Measurements from ENCODE around the gene ADAMTSL1. TPM values are rescaled to one million over a fixed set of nuclear protein-coding genes. Genes with fewer than 3 reads are reported as not detected.

The ADAMTSL1 gene
- total and polyA plus RNA-seq, 2 of the 8 experiments (the other 6 are each of a cell fraction or from before 2014, with no cell fraction given), result 0.84 to 1.1 TPM

DNA sequence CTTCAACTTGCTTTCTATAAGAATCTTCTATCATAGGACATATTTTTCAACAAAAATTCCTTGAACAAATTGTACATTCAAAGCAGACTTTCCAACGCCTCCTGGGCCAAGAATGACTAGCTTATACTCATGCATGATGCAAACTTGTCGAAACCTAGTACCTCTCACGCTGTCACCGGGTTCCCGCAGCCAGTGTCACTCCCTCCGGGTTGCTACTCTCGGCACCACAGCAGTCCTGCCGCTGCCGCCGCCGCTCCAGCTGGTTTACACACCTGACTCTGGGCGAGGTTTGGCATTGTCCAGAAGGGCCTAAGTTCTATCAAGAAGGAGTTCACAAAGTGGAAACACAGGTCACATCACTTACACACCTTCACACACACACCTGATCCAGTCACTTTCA, 244.4 kb downstream of the ADAMTSL1 start:
- H3K23me2 ChIP-seq (ENCODE audit: low read depth, low read length), result no peaks in the 10 kb centered on the region
- no peaks in the 10 kb centered on the region for H3K79me1 ChIP-seq (ENCODE audit: low read depth, low read length)
- H3K27ac ChIP-seq (ENCODE audit: low read depth, low read length), result no peak overlapping the region
- H4K91ac ChIP-seq (replicated peaks; ENCODE audit: insufficient read length, low read length), result no peak overlapping the region
- H3K9me3 ChIP-seq (ENCODE audit: insufficient read depth in 2 of 2, low read depth in 1 of 2, low read length in 1 of 2), result no peaks in the 10 kb centered on the region
- H3K9ac ChIP-seq (replicated peaks in 1 of 4; ENCODE audit: extremely low read depth in 1 of 4, low read depth in 3 of 4, low read length in 3 of 4), result no peak overlapping the region; a peak in 1 of 7 replicates
- H2BK12ac ChIP-seq (ENCODE audit: low read depth, low read length), result no peak overlapping the region
- no peak overlapping the region for H2BK5ac ChIP-seq (ENCODE audit: low read depth, low read length)
- H3K18ac ChIP-seq (ENCODE audit: extremely low read depth, low read length), result no peak overlapping the region
- no peak overlapping the region for H3K4ac ChIP-seq (replicated peaks; ENCODE audit: insufficient read length, low read depth, low read length)
- H2BK120ac ChIP-seq (replicated peaks; ENCODE audit: low read depth, low read length), result no peak overlapping the region
- H3K4me1 ChIP-seq (replicated peaks in 1 of 4; ENCODE audit: control insufficient read depth in 3 of 4, insufficient read depth in 4 of 4, low read length in 3 of 4), result no peaks in the 10 kb centered on the region
- ChIA-PET POLR2A (ENCODE audit: partially characterized antibody) (no interaction called here), CTCF (ENCODE audit: partially characterized antibody) (interaction anchor here (1.2 to 2.1 kb wide), 3 partner anchors 13 to 463 kb away, joined by 3 to 9 read pairs (median 3); no protein-coding TSS in a partner anchor)
- H3K14ac ChIP-seq (ENCODE audit: insufficient read length), result no peak overlapping the region
- H2AFZ ChIP-seq (ENCODE audit: low read length), result no peak overlapping the region
- H2BK20ac ChIP-seq (ENCODE audit: low read length), result no peak overlapping the region
- DNase-seq (ENCODE audit: low read depth in 1 of 2, low spot score in 2 of 2) (no peak), FAIRE-seq (no peak)
- H3K4me2 ChIP-seq (ENCODE audit: insufficient read depth in 1 of 2, low read depth in 2 of 2, low read length in 2 of 2), result no peak overlapping the region
- no peak overlapping the region for H3K23ac ChIP-seq (ENCODE audit: insufficient read length)
- no peaks in the 10 kb centered on the region for H3K27me3 ChIP-seq (replicated peaks in 1 of 4; ENCODE audit: control insufficient read depth in 3 of 4, extremely low read depth in 1 of 4, insufficient read depth in 3 of 4, low read length in 3 of 4)
- H4K20me1 ChIP-seq (replicated peaks in 1 of 2; ENCODE audit: control insufficient read depth in 1 of 2, insufficient read depth in 2 of 2, low read length in 2 of 2), result peaks cover 0 to 1% of the 10 kb centered on the region in 2 experiments
- H3K56ac ChIP-seq (replicated peaks; ENCODE audit: insufficient read length, low read depth, low read length), result no peak overlapping the region
- H3K79me2 ChIP-seq (ENCODE audit: control insufficient read depth in 1 of 2, insufficient read depth in 2 of 2, low read length in 2 of 2), result no peaks in the 10 kb centered on the region
- no peak overlapping the region for H4K5ac ChIP-seq (ENCODE audit: insufficient read length, low read depth, low read length)
- 95% methylated on average over 12 of the region's 12 CpGs; no CpG with 5 or more reads in 1 of the 2 experiments for WGBS, 2 experiments (ENCODE audit: extremely low coverage in 1 of 2, insufficient coverage in 1 of 2, insufficient read length in 1 of 2, insufficient replicate concordance in 2 of 2, low coverage in 1 of 2, low lambda C conversion rate in 2 of 2, missing lambda C conversion rate in 1 of 2)
- no peaks in the 10 kb centered on the region for H3K36me3 ChIP-seq (ENCODE audit: control insufficient read depth in 2 of 4, insufficient read depth in 4 of 4, low read length in 3 of 4)
- H3K4me3 ChIP-seq (ENCODE audit: extremely low read depth in 1 of 4, insufficient read depth in 2 of 4, low read depth in 3 of 4, low read length in 4 of 4), result no peak overlapping the region
- H2AK5ac ChIP-seq (ENCODE audit: low read depth, low read length), result no peak overlapping the region
- H4K8ac ChIP-seq (ENCODE audit: extremely low read depth, insufficient read depth, low read length), result no peak overlapping the region
- H2BK15ac ChIP-seq (ENCODE audit: low read length), result no peak overlapping the region
- TF ChIP-seq SP2 (IDR thresholded peaks at IDR 0.05; ENCODE audit: low read length), result no peak
- TF ChIP-seq CBX8 (IDR thresholded peaks at IDR 0.05; ENCODE audit: borderline replicate concordance, low read depth, low read length), result no peak
- no peak for TF ChIP-seq SIN3A (conservative IDR thresholded peaks at IDR 0.05 in 1 of 2, IDR thresholded peaks at IDR 0.05 in 1 of 2; ENCODE audit: low read depth in 1 of 2, low read length in 2 of 2)
- no peak for TF ChIP-seq TCF12 (IDR thresholded peaks at IDR 0.05; ENCODE audit: low read depth, low read length)
- TF ChIP-seq, protein P1, sequence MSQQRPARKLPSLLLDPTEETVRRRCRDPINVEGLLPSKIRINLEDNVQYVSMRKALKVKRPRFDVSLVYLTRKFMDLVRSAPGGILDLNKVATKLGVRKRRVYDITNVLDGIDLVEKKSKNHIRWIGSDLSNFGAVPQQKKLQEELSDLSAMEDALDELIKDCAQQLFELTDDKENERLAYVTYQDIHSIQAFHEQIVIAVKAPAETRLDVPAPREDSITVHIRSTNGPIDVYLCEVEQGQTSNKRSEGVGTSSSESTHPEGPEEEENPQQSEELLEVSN (IDR thresholded peaks at IDR 0.05), result no peak
- no peak for TF ChIP-seq KDM4A (IDR thresholded peaks at IDR 0.05; ENCODE audit: low read depth, low read length, severe bottlenecking)
- TF ChIP-seq CTBP2 (IDR thresholded peaks at IDR 0.05; ENCODE audit: borderline replicate concordance, insufficient read depth, insufficient read length, low read length), result no peak
- TF ChIP-seq FOSL1 (IDR thresholded peaks at IDR 0.05; ENCODE audit: insufficient read depth, low read depth, low read length), result no peak
- TF ChIP-seq CREB1 (IDR thresholded peaks at IDR 0.05), result no peak
- TF ChIP-seq NRF1 (IDR thresholded peaks at IDR 0.05; ENCODE audit: low read depth, low read length), result no peak
- TF ChIP-seq CEBPB (IDR thresholded peaks at IDR 0.05; ENCODE audit: low read depth, low read length), result no peak
- TF ChIP-seq SP4 (IDR thresholded peaks at IDR 0.05; ENCODE audit: low read length), result no peak
- TF ChIP-seq, protein P2, sequence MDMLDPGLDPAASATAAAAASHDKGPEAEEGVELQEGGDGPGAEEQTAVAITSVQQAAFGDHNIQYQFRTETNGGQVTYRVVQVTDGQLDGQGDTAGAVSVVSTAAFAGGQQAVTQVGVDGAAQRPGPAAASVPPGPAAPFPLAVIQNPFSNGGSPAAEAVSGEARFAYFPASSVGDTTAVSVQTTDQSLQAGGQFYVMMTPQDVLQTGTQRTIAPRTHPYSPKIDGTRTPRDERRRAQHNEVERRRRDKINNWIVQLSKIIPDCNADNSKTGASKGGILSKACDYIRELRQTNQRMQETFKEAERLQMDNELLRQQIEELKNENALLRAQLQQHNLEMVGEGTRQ (IDR thresholded peaks at IDR 0.05; ENCODE audit: low read length), result no peak

Data from H1 (cell line).